MM.1S (cell line): ENCODE measurements around the gene LRPPRC.

Experiments used
- DNase-seq: peaks from one replicate; pipeline ENCODE4 v3.0.0-alpha.2; 2015
- H2AFZ ChIP-seq: fragments of 300-600 bp; sonication (generic); 2 replicates; pipeline ENCODE4 v1.6.0; 2016; ENCODE audit warnings: antibody characterized with exemption, low read length
- H3F3A ChIP-seq: fragments of 300-600 bp; sonication (generic); 2 replicates; pipeline ENCODE4 v1.6.1; 2016; ENCODE audit warnings: mild to moderate bottlenecking, antibody characterized with exemption, low read length, moderate library complexity, mixed read lengths; ENCODE audit not compliant: insufficient read depth
- H3K27ac ChIP-seq: fragments of 300-600 bp; sonication (generic); 2 replicates; pipeline ENCODE4 v1.5.1; 2016; ENCODE audit warnings: mild to moderate bottlenecking, low read length
- H3K27me3 ChIP-seq: fragments of 300-600 bp; sonication (generic); replicated peaks from 2 replicates; pipeline ENCODE4 v1.6.0; 2016; ENCODE audit warnings: low read length; ENCODE audit not compliant: insufficient read depth
- H3K36me3 ChIP-seq: fragments of 300-600 bp; sonication (generic); replicated peaks from 2 replicates; pipeline ENCODE4 v1.6.1; 2016; ENCODE audit warnings: mild to moderate bottlenecking, low read length, mixed read lengths; ENCODE audit not compliant: insufficient read depth
- H3K4me1 ChIP-seq: fragments of 300-600 bp; sonication (generic); 2 replicates; pipeline ENCODE4 v1.6.1; 2016; ENCODE audit warnings: low read length, mixed read lengths
- H3K4me2 ChIP-seq: fragments of 300-600 bp; sonication (generic); 2 replicates; pipeline ENCODE4 v1.6.0; 2016; ENCODE audit warnings: low read depth, low read length
- H3K4me3 ChIP-seq: fragments of 300-600 bp; sonication (generic); 2 replicates; pipeline ENCODE4 v1.5.1; 2016; ENCODE audit warnings: low read length, mixed read lengths
- H3K79me2 ChIP-seq: fragments of 300-600 bp; sonication (generic); 2 replicates; pipeline ENCODE4 v1.6.1; 2016; ENCODE audit warnings: mixed run types, low read length, mixed read lengths
- H3K9ac ChIP-seq: fragments of 300-600 bp; sonication (generic); 2 replicates; pipeline ENCODE4 v1.6.1; 2016; ENCODE audit warnings: low read length, mixed read lengths
- H3K9me2 ChIP-seq: fragments of 300-600 bp; sonication (generic); replicated peaks from 2 replicates; pipeline ENCODE4 v1.6.1; 2016; ENCODE audit warnings: mild to moderate bottlenecking, low read length, mixed read lengths; ENCODE audit not compliant: insufficient read depth
- H3K9me3 ChIP-seq: fragments of 300-600 bp; sonication (generic); replicated peaks from 2 replicates; pipeline ENCODE4 v1.6.1; 2016; ENCODE audit warnings: mild to moderate bottlenecking, low read length, mixed read lengths; ENCODE audit not compliant: insufficient read depth
- H4K20me1 ChIP-seq: fragments of 300-600 bp; sonication (generic); 2 replicates; pipeline ENCODE4 v1.6.1; 2016; ENCODE audit warnings: mild to moderate bottlenecking, low read length, moderate library complexity, mixed read lengths; ENCODE audit not compliant: insufficient read depth
- EZH2 ChIP-seq: fragments of 300-600 bp; sonication (generic); optimal IDR thresholded peaks from 2 replicates; pipeline ENCODE3; 2017; ENCODE audit warnings: low read depth, mild to moderate bottlenecking, antibody characterized with exemption, low read length, mixed read lengths
- EZH2phosphoT487 ChIP-seq: fragments of 300-600 bp; sonication (generic); IDR thresholded peaks from 2 replicates; pipeline ENCODE4 v1.6.1; 2018; ENCODE audit warnings: antibody characterized with exemption, low read length
- TF ChIP-seq, protein P1 (sequence below): fragments of 300-600 bp; sonication (generic); IDR thresholded peaks from 2 replicates; pipeline ENCODE4 v1.5.1; 2016; ENCODE audit warnings: antibody characterized with exemption, low read length, mixed read lengths

LRPPRC gene

DNA sequence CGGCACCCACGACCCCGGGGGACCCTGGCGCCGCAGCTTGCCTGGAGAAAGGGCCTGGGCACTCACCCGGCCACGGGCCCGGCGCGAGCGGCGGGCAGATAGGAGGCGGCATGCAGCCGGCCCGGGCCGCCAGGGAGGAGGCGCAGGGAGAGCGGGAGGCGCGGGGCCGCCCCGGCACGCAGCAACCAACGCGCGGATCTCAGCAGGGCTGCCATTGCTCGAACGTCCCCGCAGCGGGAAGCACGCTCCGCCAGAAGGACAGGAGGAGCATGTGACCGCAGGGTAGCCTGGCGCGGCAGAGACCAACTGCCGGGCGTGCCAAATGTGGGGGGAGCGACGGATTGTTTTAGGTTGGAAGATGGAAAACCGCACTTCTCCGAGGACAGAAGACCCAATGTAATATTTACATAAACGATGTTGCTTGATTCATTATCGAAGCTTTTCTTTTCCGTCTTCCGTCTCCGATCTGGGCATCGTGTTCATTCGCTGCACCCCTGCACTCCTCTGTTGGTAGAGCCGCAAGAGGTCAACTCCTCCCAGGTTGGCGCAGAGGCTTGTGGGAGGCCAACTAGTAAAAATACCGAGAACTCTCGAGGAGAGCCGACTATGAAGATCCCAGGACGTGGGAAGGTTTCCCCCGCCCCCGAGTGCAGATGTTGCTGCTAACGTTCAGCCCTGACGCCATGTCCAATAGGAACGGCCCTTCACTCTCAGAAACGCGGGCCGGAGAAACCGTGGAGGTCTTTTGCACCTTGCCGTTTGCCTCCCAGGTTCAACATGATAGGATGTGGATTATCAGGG is at the start of gene LRPPRC:
Gene LRPPRC (minus strand): TSS at position 257 of the 801 bp plus-strand sequence. CDS start 42 bp downstream, at position 215.
- no peak for TF ChIP-seq EZH2phosphoT487
- Histone ChIP-seq H3K27me3 (no peaks in the 10 kb centered on the region), H3K4me2 (peak within 1 kb of the TSS; percentile 80), H3K27ac (peak within 1 kb of the TSS; percentile 51; the same call in 1 of the 2 replicates), H3K9ac (peak within 1 kb of the TSS; percentile 89), H3K4me1 (peaks cover 7% of the 10 kb centered on the region), H3K9me2 (no peaks in the 10 kb centered on the region), H3K36me3 (peaks cover 4% of the 10 kb centered on the region; the same call in 1 of the 2 replicates), H2AFZ (peak within 1 kb of the TSS; percentile 90), H3K4me3 (peak within 1 kb of the TSS; percentile 99), H4K20me1 (peaks cover 35% of the 10 kb centered on the region), H3F3A (no peaks in the 10 kb centered on the region), H3K9me3 (no peaks in the 10 kb centered on the region), H3K79me2 (peaks cover 49% of the 10 kb centered on the region)
- peak; percentile 95 for DNase-seq

DNA sequence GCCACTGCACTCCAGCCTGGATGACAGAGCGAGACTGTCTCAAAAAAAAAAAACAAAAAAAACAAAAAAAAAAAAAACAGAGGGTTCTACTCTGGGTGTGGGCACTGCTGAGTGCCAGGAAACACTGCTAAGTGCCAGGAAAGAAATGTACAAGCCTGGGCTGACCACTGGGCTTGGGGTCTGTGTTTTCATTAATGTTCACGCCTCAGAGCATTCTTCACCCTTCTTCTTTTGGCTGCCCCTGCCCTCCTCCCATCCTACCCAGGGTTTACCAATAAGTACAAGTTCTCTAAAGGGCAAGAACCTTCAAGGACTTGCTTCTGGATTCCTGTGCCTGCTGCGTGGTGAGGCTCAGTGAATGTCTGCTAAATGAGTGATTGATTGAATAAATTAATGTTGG is 49.3 kb upstream of the LRPPRC start:
- H3K36me3 ChIP-seq, result no peaks in the 10 kb centered on the region
- H2AFZ ChIP-seq, result no peak overlapping the region
- peaks cover 3% of the 10 kb centered on the region; the same call in 1 of the 2 replicates for H3K4me1 ChIP-seq
- H3K9ac ChIP-seq, result no peak overlapping the region
- H3K79me2 ChIP-seq, result no peaks in the 10 kb centered on the region
- TF ChIP-seq, protein P1, sequence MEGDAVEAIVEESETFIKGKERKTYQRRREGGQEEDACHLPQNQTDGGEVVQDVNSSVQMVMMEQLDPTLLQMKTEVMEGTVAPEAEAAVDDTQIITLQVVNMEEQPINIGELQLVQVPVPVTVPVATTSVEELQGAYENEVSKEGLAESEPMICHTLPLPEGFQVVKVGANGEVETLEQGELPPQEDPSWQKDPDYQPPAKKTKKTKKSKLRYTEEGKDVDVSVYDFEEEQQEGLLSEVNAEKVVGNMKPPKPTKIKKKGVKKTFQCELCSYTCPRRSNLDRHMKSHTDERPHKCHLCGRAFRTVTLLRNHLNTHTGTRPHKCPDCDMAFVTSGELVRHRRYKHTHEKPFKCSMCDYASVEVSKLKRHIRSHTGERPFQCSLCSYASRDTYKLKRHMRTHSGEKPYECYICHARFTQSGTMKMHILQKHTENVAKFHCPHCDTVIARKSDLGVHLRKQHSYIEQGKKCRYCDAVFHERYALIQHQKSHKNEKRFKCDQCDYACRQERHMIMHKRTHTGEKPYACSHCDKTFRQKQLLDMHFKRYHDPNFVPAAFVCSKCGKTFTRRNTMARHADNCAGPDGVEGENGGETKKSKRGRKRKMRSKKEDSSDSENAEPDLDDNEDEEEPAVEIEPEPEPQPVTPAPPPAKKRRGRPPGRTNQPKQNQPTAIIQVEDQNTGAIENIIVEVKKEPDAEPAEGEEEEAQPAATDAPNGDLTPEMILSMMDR, result no peak
- TF ChIP-seq EZH2, result no peak
- no peak for TF ChIP-seq EZH2phosphoT487
- H3K9me3 ChIP-seq, result no peaks in the 10 kb centered on the region
- no peak overlapping the region for H3K4me2 ChIP-seq
- no peaks in the 10 kb centered on the region for H3F3A ChIP-seq
- no peak overlapping the region for H3K27ac ChIP-seq
- no peaks in the 10 kb centered on the region for H4K20me1 ChIP-seq
- DNase-seq, result no peak
- no peak overlapping the region for H3K4me3 ChIP-seq
- H3K27me3 ChIP-seq, result no peaks in the 10 kb centered on the region
- no peaks in the 10 kb centered on the region for H3K9me2 ChIP-seq

DNA sequence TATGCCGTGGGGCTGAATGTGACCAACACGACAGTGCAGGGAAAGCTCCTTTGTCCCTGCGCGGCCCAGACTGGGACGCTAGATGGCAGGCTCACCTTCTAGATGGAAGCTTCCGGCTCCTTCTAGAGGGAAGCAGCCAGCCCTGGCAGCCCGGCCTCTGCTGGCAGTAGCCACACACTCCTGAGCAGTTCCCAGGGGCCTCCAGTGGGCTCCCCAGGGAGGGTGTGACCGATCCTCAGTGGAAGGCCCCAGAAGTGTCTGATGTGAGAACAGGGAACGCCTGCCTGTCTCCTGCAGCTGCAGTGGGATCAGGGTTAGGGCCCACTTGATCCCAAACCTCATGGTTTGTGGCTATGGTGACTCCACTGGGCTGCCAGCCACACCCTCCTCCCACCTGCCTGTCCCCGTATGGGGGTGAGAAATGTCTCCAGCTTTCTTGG is 48.5 kb upstream of the LRPPRC start:
- TF ChIP-seq EZH2 (no peak), EZH2phosphoT487 (no peak)
- TF ChIP-seq, protein P1, result peak; percentile 91
- Histone ChIP-seq H3K4me2 (peak overlapping the region; percentile 24; the same call in 1 of the 2 replicates), H3K27me3 (no peaks in the 10 kb centered on the region), H3K79me2 (no peaks in the 10 kb centered on the region), H3K27ac (no peak overlapping the region), H3F3A (no peaks in the 10 kb centered on the region), H3K36me3 (no peaks in the 10 kb centered on the region), H2AFZ (peak overlapping the region; percentile 98), H4K20me1 (no peaks in the 10 kb centered on the region), H3K4me3 (no peak overlapping the region), H3K9ac (no peak overlapping the region), H3K9me3 (no peaks in the 10 kb centered on the region), H3K9me2 (no peaks in the 10 kb centered on the region), H3K4me1 (peaks cover 3% of the 10 kb centered on the region; the same call in 1 of the 2 replicates)
- DNase-seq, result peak; percentile 90

DNA sequence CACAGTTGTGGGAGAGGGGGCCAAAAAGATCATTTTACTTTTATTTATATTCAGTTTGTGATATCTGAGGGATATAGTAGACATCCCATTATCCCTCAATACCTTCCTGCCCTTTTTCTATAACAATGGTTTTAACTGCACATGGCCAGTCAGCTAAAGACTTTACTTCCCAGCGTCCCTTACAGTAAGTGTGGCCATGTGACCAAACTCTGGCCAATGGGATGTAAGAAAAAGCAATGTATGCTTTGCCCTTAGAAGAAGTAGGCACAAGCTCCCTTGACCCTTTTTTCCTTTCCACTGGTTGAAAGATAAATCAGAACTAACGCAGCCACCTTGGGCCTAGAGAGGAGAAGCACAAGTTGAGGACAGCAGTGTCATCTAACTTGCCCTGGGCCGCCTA is 44.6 kb upstream of the LRPPRC start:
- Histone ChIP-seq H3K4me2 (no peak overlapping the region), H3K36me3 (no peaks in the 10 kb centered on the region), H3K9me2 (no peaks in the 10 kb centered on the region), H3K27ac (no peak overlapping the region), H3K4me1 (peaks cover 3% of the 10 kb centered on the region; the same call in 1 of the 2 replicates), H2AFZ (no peak overlapping the region), H3F3A (no peaks in the 10 kb centered on the region), H3K4me3 (no peak overlapping the region), H3K9ac (no peak overlapping the region), H4K20me1 (no peaks in the 10 kb centered on the region), H3K9me3 (no peaks in the 10 kb centered on the region), H3K79me2 (no peaks in the 10 kb centered on the region), H3K27me3 (no peaks in the 10 kb centered on the region)
- no peak for DNase-seq
- no peak for TF ChIP-seq EZH2phosphoT487
- TF ChIP-seq, protein P1, result no peak
- TF ChIP-seq EZH2, result no peak
